ENCODE results near the gene MXRA8. TPM values are rescaled to one million over a fixed set of nuclear protein-coding genes. Genes with fewer than 3 reads are reported as not detected.

Gene MXRA8
- total and polyA plus RNA-seq, 2 donors (not counting 3 experiments of a cell fraction or from before 2014, with no cell fraction given), result 0.82 to 1.9 TPM

GRCh38 chr1:1407636-1408318 is 49.4 kb upstream of the MXRA8 start:
- Histone ChIP-seq H3K4me1 (ENCODE audit: control insufficient read depth, extremely low read depth, insufficient read depth, low read length) (peaks cover 11% of the 10 kb centered on the region), H3K4me3 (replicated peaks in 1 of 3; ENCODE audit: insufficient read depth in 1 of 3, low read depth in 1 of 3, low read length in 3 of 3) (peak overlapping the region; percentile 73 to 87 (median 86)), H3K36me3 (ENCODE audit: control insufficient read depth in 2 of 2, extremely low read depth in 1 of 2, insufficient read depth in 2 of 2, low read length in 2 of 2) (peaks cover 3 to 10% of the 10 kb centered on the region in 2 experiments), H3K9me3 (replicated peaks; ENCODE audit: control insufficient read depth, insufficient read depth, low read length) (no peaks in the 10 kb centered on the region), H3K27ac (ENCODE audit: insufficient read depth, low read depth, low read length) (peak overlapping the region; percentile 54), H3K27me3 (ENCODE audit: control insufficient read depth in 2 of 2, insufficient read depth in 2 of 2, low read length in 2 of 2) (no peaks in the 10 kb centered on the region), H4K20me1 (replicated peaks; ENCODE audit: control insufficient read depth, extremely low read depth, insufficient read depth, low read length) (no peaks in the 10 kb centered on the region), H2AFZ (ENCODE audit: low read depth, low read length) (peak overlapping the region; percentile 67), H3K4me2 (ENCODE audit: insufficient read depth, low read length) (peak overlapping the region; percentile 63), H3K9ac (replicated peaks; ENCODE audit: extremely low read depth, insufficient read depth, low read length) (peak overlapping the region; percentile 86), H3K79me2 (ENCODE audit: control insufficient read depth, insufficient read depth, low read length) (peaks cover 43% of the 10 kb centered on the region), H3K9me1 (replicated peaks; ENCODE audit: control insufficient read depth, extremely low read depth, insufficient read depth, low read length) (no peaks in the 10 kb centered on the region)
- FAIRE-seq (peak; percentile 72), DNase-seq (ENCODE audit: low read depth, low spot score) (peak; percentile 55)
- intact Hi-C loops (cut with micrococcal nuclease) (loop anchor here (1.0 to 2.0 kb wide), 5 partner anchors 8 to 97 kb away; partner anchors contain the start of genes AURKAIP1 and CCNL2), dilution Hi-C loops (cut with MboI; ENCODE audit: extremely low pct_ligation_motif_present, low sequenced_read_pairs) (no loop called here)
- POLR2A ChIA-PET, result interaction anchor here (1.1 to 1.4 kb wide), 3 partner anchors 9 to 33 kb away, joined by 4 to 6 read pairs (median 4); partner anchors contain the start of genes AURKAIP1 and CCNL2
- no TSS peak for BruUV-seq (replicated peaks)
- TF ChIP-seq POLR2A (IDR thresholded peaks at IDR 0.05; ENCODE audit: low read depth, low read length) (no peak), MYC (IDR thresholded peaks at IDR 0.05; ENCODE audit: low read depth, low read length) (no peak), CTCF (IDR thresholded peaks at IDR 0.05; ENCODE audit: extremely low read depth in 1 of 2, insufficient read depth in 1 of 2, low read depth in 1 of 2, low read length in 2 of 2) (peak in 1 of 2 donors; percentile 28)
- CTCF ChIA-PET, result interaction anchor here (1.0 to 2.0 kb wide), 4 partner anchors 8 to 33 kb away, joined by 3 to 26 read pairs (median 4); partner anchors contain the start of gene ANKRD65

All from endothelial cell of umbilical vein (primary cell).